Tibial artery (tissue), 4 donors: ENCODE data around the gene COQ2.
"Not testable (repeated sequence)": the region's sequence is repeated elsewhere in the genome, so short reads cannot be mapped to it uniquely, and the experiment has no call there.

Experiments
- DNase-seq, 2 donors: peaks; one replicate each; pipeline ENCODE4 v3.0.0-alpha.2; 2019
- H3K27ac ChIP-seq, 2 donors: fragments of 200-600 bp; sonication (generic) in 1 of 2; 1 replicate in 1 of 2; 2 replicates in 1 of 2; pipeline ENCODE4 v1.5.1; 2018 to 2019; ENCODE audit warnings: mild to moderate bottlenecking in 1 of 2
- H3K27me3 ChIP-seq, 2 donors: fragments of 200-600 bp; sonication (generic) in 1 of 2; one replicate each; pipeline versions ENCODE4 v1.5.1 to v1.6.0; 2016 to 2019
- H3K36me3 ChIP-seq, 3 donors: fragments of 200-600 bp; sonication (generic) in 2 of 3; one replicate each; pipeline ENCODE4 v1.5.1; 2016 to 2019; ENCODE audit warnings: mild to moderate bottlenecking in 2 of 3
- H3K4me1 ChIP-seq, 4 donors: fragments of 200-600 bp; sonication (generic) in 2 of 4; 1 replicate in 3 of 4; 2 replicates in 1 of 4; pipeline ENCODE4 v1.5.1; 2016 to 2019
- H3K4me3 ChIP-seq, 2 donors: fragments of 200-600 bp; sonication (generic) in 1 of 2; 1 replicate in 1 of 2; 2 replicates in 1 of 2; pipeline ENCODE4 v1.5.1; 2018 to 2019; ENCODE audit warnings: mild to moderate bottlenecking in 2 of 2
- H3K9me3 ChIP-seq, 3 donors: fragments of 200-600 bp; sonication (generic) in 1 of 3; one replicate each; pipeline ENCODE4 v1.5.1; 2016 to 2019
- CTCF ChIP-seq, 2 experiments: fragments of 200-600 bp in 1 of 2; fragments of 450-650 bp in 1 of 2; IDR thresholded peaks; one replicate each; pipeline ENCODE4 v1.5.1; 2017 to 2019; ENCODE audit warnings: antibody characterized with exemption in 2 of 2, mild to moderate bottlenecking in 1 of 2, moderate library complexity in 1 of 2
- intact Hi-C: fragments of 100-400 bp; cut with DNase I; formaldehyde crosslinking; loops from one replicate; pipeline ENCODE4 v1.15.0; 2023; ENCODE audit warnings: low total_unique reads

COQ2 gene

GRCh38 chr4:83293305-83294046, 8.9 kb upstream of the COQ2 start:
- H3K36me3 ChIP-seq = no peaks in the 10 kb centered on the region
- no peak for TF ChIP-seq CTCF (IDR thresholded peaks at IDR 0.05)
- DNase-seq = no peak
- no peak overlapping the region for H3K4me3 ChIP-seq
- no peaks in the 10 kb centered on the region for H3K4me1 ChIP-seq
- H3K9me3 ChIP-seq = no peaks in the 10 kb centered on the region
- intact Hi-C loops = no loop called here
- no peaks in the 10 kb centered on the region for H3K27me3 ChIP-seq
- no peak overlapping the region for H3K27ac ChIP-seq

- DNase-seq, H3K4me3 ChIP-seq, H3K27me3 ChIP-seq, intact Hi-C loops, H3K9me3 ChIP-seq, H3K36me3 ChIP-seq, H3K27ac ChIP-seq, H3K4me1 ChIP-seq: not testable (repeated sequence)
These were observed 5.6 kb upstream of the COQ2 start for GRCh38 chr4:83290059-83290774.

DNA sequence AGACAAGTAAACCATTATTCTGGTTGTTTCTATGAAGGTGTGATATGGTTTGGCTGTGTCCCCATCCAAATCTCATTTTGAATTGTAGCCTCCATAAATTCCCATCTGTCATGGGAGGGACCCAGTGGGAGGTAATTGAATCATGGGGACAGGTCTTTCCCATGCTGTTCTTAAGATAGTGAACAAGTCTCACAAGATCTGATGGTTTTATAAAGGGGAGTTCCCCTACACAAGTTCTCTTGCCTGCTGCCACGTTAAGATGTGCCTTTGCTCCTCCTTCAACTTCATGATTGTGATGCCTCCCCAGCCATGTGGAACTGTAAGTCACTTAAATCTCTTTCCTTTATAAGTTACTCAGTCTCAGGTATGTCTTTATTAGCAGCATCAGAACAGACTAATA, 3.8 kb upstream of the COQ2 start:
- not testable (repeated sequence) for H3K4me1 ChIP-seq, H3K27me3 ChIP-seq, H3K4me3 ChIP-seq, DNase-seq, H3K27ac ChIP-seq, H3K36me3 ChIP-seq, H3K9me3 ChIP-seq
- intact Hi-C loops = loop anchor here (10.0 kb wide), 3 partner anchors 166 to 384 kb away; partner anchors contain the start of genes HELQ, MRPS18C and THAP9

- peak in 1 of 2 donors; percentile 22 for DNase-seq
- peak overlapping the region; percentile 93 to 95 for H3K27ac ChIP-seq
- no peak for TF ChIP-seq CTCF (IDR thresholded peaks at IDR 0.05)
- no peaks in the 10 kb centered on the region for H3K36me3 ChIP-seq
- no peaks in the 10 kb centered on the region for H3K9me3 ChIP-seq
- intact Hi-C loops = loop anchor here (10.0 kb wide), 3 partner anchors 170 to 380 kb away; partner anchors contain the start of genes HELQ, MRPS18C and THAP9
- H3K4me3 ChIP-seq = peak overlapping the region; percentile 68 to 82
- H3K4me1 ChIP-seq = peaks cover 0 to 17% (median 8%) of the 10 kb centered on the region in 4 donors
- no peaks in the 10 kb centered on the region for H3K27me3 ChIP-seq
These were observed 433 bp upstream of the COQ2 start for GRCh38 chr4:83285055-83285407.

DNA sequence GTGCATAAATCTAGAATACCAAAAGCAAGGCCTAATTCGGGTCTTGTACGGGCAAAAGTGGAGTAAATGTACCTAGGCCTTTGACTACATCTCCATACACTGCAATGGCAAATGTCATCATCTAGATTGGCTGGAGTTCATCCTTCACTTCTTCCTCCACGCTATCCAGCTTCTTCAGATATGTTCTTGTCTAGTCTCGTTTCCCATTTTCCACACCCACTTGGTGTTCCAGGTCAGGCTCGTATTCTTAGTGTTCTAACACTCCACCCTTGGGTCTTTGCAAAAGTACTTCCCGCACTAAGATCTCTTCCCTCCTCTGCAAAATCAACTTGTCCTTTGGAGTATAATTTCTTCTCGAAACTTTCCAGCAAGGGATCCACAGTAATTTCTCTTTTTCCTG, 1.4 kb downstream of the COQ2 start:
- H3K4me3 ChIP-seq = no peak overlapping the region
- H3K27me3 ChIP-seq = no peaks in the 10 kb centered on the region
- H3K4me1 ChIP-seq = peaks cover 0 to 17% (median 8%) of the 10 kb centered on the region in 4 donors
- H3K36me3 ChIP-seq = peaks cover 0 to 6% (median 0%) of the 10 kb centered on the region in 3 donors
- H3K27ac ChIP-seq = no peak overlapping the region
- H3K9me3 ChIP-seq = no peaks in the 10 kb centered on the region
- no peak for TF ChIP-seq CTCF (IDR thresholded peaks at IDR 0.05)
- DNase-seq = no peak
- intact Hi-C loops = loop anchor here (5.0 to 10.0 kb wide), 4 partner anchors 172 to 378 kb away; partner anchors contain the start of genes COPS4, HELQ, MRPS18C and THAP9

DNA sequence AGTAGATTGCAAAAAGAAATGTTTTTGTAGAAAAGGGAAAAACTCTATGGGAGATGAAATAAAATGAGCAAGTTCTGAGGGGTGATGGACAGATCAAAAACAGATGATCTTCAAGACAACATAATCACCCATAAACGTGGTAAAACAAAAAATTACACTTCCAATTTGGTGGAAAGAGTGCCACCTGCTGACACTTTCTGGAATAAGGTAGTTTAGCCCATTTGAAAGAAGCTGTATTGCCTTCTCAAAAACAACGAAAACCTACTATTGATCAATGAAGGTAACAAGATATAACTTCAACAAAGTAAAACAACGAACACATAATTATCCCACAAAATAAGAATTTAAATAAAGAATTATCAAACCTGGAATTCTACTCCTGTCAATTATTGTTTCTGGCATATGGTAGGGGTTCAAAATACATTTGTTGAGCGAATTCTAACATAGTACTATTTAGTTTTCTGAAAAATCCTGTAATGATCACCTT, 2.5 kb downstream of the COQ2 start:
- peak; percentile 58 to 62 for TF ChIP-seq CTCF (IDR thresholded peaks at IDR 0.05)
- intact Hi-C loops = loop anchor here (5.0 to 10.0 kb wide), 4 partner anchors 173 to 377 kb away; partner anchors contain the start of genes COPS4, HELQ, MRPS18C and THAP9

More for the DNA sequence above, 2.5 kb downstream of the COQ2 start:
- H3K27me3 ChIP-seq = no peaks in the 10 kb centered on the region
- DNase-seq = no peak
- H3K27ac ChIP-seq = no peak overlapping the region
- peaks cover 0 to 6% (median 0%) of the 10 kb centered on the region in 3 donors for H3K36me3 ChIP-seq
- H3K4me1 ChIP-seq = peaks cover 0 to 17% (median 8%) of the 10 kb centered on the region in 4 donors
- H3K4me3 ChIP-seq = no peak overlapping the region
- H3K9me3 ChIP-seq = no peaks in the 10 kb centered on the region
